NCI-H1694 treated with DMSO at 0.1 percent for 48 hours (cell line): ENCODE measurements around the gene FUOM.
A peak's percentile ranks its signal among the peaks of the same experiment; 100 is the strongest.
"Not testable (repeated sequence)": the region's sequence is repeated elsewhere in the genome, so short reads cannot be mapped to it uniquely, and the experiment has no call there.

Experiments used
- DNase-seq: peaks from one replicate; lab custom pipeline; 2025; lab: John Stamatoyannopoulos, UW

The FUOM gene

DNA sequence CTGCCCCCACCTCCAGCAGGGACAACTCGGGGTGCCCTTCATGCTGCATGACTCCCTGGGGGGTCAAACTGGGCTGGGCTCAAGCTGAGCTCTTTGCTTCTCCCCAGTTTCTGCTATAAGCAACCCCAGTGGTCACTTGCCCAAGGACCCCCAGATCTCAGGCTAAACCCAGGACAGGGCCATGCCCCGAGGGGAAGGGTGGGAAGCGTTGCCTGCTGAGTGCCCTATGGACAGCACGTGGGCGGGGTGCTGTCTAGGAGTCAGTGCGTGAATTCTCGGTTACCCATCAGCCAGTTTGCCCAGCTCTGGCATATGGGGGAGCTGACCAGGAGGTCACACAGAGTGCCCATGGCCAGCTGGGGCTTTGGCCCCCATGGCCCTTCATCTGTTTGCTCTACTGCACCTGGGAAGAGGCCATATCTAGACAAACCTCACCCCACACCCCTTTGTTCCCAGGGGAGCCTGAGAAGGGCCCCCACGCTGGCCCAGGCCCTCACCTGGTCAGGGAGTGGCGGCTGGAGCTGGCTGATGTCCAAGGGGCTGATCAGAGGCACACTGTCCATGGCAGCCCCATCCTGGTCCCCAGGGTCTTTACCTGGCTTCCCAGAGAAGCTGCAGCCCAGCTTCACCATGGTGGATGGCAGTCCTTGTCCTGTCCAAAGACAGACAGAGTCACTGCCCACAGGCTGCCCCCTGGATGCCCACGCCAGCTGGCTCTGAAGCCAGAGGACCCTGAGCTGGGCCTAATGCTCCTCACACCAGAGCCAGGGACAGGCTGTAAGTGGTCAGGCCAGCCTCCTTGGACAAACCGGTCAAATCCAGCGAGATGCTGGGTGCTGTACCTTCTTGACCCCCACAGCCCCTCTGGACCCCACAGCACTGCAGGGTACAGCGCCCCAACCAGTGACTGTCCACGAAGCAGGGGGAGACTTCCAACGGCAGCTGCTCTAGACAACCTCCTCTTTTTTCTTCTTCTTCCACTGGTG, 29.2 kb downstream of the FUOM start:
- no peak for DNase-seq

DNA sequence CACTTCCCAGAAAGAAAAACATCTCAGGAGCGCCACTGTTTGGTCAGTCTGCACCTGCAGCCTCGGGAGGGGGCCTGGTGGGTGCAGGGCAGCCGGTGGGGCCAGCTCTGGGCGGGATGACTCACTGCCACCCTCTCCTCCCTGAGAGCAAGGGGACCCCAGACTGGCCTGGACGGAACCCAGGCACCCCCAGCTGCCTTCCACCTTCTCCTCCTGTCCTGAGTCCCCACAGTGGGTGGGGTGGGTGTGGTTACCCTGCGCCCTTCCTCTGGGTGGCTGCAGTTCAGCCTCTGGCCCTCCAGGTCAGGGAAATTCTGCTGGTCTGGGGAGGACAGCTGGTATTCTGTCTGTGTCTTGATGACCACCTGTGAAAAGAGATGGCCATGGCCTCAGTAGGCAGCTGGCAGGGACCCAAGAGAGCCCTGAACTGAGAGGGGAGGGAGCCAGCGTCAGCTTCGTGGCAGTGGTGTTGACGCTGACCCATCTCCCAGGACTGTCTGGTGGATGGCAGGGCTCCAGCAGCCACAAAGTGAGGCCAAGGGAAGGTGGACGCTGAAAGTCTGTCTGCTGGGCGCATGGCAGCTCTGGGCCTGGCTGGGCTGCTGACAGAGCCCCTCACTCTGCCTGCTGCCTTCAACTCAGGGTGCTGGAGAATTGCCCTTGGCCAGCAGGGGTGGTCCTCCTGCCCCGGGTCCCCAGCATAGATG, 30.0 kb downstream of the FUOM start:
- no peak for DNase-seq

DNA sequence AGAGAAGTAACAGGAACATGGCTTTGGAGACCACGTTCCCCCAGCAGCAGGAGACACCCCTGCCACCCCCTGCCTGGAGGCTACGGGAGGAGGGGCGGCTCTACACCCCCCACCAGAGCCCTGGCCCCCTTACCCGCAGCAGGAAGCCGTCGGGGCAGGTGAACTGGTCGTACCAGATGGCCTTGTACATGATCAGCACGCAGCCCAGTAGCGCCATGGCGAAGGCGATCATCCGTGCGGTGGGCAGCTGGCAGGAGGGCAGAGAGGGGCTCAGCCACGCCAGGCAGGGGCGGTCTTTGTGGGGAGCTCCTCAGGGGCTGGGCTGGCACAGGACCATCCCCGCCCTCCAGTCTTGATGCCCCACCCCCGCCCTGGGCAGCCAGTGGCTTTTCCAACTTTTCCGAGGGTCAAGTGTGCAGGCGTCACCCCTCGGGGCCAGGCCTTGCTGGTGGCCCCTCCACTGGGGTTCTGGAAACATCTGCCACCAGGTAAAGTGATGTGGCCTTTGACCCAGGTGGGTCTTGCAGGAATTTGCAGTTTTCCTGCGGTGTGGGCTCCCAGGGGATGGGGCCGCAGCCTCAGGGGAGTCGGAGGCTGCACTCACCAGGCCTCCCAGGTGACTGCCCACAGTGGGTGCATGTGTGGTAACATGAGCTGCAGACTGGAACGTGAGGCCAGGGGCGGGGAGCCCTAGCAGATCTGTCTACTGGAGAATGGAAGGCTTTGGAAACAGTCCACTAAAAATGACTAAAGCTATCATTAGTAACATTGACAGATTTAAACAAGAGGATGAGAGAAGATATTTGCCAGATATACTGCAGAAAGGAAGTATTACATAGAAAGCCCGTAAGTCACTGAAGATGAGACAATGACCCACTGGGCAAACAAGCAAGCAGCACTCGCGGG, 30.8 kb downstream of the FUOM start:
- no peak for DNase-seq

DNA sequence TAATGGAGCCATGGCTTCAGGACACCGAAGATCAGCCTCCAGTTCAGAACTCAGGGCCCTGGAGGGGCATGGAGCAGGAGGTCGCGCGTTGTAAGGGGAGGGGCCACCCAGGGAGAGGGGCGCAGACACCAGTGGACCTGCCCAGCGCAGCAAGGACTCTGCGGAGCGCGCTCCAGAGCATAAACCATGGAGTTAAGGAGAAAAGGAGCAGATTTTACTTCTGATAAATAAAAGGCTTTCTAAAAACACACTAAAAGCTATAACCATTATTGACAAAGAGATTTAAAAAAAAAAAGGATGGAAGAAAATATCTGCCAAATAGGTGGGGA, 31.6 kb downstream of the FUOM start:
- no peak for DNase-seq

DNA sequence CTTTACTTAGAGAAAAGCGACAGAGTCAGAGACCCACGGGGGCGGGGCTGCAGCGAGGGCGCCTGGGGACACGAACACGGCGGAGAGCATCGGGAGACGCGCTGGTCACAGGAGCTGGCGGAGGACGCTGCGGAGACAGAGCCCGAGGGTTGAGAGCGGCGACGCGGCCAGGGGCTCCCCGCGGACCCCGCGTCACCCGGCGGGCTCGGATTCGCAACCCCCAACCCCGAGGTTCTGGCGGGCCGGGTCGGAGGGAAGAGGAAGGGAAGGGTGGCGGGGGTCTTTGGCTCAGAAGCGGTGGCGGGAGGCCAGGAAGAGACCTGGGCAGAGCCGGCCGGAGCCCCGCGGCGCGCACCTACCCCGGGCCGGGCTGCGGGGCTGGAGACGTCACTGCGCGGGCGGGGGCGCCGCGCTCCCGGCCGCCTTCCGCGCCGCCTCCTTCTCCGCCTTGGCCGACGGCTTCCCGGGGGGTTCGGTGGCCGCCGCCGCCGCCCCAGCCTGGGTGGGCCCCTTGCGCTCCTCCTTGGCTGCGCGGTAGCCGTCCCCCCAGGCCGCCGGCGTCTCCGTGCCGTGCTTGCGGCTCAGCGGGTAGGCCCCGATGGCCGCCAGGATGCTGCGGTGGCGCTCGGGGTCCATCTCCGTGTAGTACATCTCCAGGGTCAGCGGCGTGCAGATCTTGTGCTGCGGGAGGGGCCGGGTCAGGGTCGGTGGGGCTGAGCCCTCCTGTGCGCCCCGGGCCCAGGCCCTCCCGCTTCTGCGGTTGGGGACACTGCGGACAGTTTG, 32.2 kb downstream of the FUOM start:
- DNase-seq: no peak

DNA sequence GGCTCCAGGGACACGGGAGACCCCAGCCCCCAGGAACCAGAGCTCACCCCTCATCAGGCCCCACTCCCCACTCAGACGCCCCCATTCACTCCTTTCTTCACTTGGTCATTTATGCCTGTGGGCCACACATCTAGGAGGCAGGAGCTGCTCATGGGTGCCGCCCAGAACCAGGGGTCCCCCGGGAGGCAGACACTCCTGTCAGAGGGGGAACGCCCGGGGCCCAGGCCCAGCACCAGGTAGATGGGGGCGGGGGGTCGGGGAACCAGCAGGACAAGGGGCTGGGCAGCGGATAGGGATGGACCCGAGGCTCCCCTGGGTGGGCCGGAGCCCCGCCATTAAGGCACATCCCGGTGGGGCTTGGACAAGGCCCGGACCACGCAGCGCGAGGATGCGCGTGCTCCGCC, 33.0 kb downstream of the FUOM start:
- no peak for DNase-seq

DNA sequence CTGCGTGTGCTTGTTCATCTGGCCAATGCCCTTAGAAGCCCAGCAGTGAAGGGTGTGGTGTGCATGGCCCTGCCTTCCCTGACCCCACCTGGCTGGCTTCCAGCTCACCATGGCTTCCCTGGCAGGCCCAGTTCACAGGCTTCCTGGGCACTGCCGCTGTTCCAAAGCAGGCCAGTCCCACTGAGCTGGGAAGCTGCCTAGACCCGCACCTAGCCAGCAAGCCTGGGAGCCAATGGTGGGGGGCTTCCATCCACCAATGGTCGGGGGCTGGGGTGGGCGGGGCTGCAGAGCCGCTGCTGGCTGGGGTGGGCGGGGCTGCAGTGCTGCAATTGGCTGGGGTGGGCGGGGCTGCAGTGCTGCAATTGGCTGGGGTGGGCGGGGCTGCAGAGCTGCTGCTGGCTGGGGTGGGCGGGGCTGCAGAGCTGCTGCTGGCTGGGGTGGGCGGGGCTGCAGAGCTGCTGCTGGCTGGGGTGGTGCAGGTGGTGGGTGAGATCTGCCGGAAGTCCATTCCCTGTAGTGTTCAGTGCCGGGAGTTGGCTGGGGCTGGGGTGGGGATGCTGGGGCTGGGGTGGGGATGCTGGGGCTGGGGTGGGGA, 33.5 kb downstream of the FUOM start:
- DNase-seq: peak; percentile 20

DNA sequence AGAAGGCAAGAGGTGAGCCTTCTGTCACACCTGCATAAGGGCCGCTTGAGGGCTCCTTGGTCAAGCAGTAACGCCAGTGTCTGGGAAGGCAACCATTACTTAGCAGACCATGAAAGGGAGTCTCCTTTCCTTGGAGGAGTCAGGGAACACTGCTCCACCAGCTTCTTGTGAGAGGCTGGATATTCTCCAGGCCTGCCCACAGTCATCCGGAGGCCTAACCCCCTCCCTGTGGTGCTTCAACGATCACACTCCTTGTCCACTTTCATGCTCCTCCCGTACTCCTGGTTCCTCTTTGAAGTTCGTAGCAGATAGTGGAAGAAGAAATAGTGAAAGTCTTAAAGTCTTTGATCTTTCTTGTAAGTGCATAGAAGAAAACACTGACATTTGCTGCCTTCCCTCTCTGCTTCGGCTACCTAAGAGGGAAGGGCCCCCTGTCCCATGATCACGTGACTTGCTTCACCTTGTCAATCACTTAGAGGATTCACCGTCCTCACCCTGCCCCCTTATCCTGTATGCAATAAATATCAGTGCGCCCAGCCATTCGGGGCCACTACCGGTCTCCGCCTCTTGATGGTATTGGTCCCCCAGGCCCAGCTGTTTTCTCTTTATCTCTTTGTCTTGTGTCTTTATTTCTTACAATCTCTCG, 35.6 kb downstream of the FUOM start:
- DNase-seq: not testable (repeated sequence)

DNA sequence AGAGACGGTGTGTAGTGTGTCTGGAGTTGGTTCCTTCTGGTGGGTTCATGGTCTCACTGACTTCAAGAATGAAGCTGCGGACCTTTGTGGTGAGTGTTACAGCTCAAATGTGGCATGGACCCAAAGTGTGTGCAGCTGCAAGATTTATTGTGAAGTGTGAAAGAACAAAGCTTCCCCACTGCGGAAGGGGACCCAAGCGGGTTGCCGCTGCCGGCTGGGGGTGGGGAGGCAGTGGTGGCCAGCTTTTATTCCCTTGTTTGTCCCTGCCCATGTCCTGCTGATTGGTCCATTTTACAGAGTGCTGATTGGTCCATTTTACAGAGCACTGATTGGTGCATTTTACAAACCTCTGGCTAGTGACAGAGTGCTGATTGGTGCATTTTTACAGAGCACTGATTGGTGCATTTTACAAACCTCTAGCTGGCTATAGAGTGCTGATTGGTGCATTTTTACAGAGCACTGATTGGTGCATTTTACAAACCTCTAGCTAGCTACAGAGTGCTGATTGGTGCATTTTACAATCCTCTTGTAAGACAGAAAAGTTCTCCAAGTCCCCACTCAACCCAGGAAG, 36.9 kb downstream of the FUOM start:
- DNase-seq: not testable (repeated sequence)

DNA sequence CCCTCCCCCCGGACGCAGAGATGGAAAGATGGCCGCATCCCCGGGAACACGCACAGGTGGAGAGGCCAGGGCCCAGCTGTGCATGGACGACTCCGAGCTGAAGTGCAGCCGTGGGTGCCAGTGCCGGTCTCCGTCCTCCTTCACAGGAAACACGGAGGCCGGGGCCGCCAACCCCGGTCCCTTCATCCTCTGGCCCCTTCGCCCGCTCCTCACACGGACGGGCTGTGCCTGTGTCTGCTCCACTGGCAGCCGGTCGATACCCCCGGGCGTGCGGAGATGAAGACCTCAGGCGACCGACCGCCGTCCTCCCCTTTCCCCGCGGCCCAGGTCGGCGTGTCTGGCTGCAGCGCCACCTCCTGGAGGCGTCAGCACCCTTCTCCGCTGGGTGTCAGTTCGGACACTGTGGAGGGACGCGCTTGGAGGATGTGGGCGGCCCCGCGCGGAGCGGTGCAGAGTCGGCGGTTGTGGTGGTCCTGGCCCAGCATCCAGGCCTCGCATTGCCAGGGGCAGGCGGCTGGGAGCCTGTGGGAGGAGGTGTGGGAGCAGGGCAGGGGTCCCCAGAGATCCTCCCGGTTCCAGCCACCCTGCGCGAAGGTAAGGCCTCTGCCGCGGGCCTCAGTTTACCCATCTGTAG, 39.2 kb downstream of the FUOM start:
- no peak for DNase-seq

DNA sequence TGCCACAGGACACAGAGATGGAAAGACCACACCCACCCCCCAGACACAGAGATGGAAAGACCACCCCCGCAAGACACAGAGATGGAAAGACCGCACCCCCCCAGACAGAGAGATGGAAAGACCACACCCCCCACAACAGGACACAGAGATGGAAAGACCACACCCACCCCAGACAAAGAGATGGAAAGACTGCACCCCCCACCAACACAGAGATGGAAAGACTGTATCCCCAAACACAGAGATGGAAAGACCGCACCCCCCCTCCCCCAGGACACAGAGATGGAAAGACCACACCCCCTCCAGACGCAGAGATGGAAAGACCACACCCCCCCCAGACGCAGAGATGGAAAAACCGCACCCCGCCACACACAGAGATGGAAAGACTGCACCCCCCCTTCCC, 41.1 kb downstream of the FUOM start:
- DNase-seq: no peak

DNA sequence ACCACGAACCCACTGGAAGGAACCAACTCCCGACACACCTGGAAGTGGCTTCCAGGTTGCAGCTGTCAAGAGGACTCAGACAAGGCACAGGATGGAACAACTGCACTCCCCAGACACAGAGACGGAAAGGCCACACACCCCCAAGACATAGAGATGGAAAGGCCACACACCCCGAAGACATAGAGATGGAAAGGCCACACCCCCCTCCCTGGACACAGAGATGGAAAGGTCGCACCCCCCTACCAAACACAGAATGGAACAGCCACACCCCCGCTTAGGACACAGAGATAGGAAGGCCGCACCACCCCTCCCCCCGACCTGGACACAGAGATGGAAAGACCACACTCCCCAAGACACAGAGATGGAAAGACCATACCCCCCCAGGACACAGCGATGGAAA, 41.6 kb downstream of the FUOM start:
- no peak for DNase-seq

DNA sequence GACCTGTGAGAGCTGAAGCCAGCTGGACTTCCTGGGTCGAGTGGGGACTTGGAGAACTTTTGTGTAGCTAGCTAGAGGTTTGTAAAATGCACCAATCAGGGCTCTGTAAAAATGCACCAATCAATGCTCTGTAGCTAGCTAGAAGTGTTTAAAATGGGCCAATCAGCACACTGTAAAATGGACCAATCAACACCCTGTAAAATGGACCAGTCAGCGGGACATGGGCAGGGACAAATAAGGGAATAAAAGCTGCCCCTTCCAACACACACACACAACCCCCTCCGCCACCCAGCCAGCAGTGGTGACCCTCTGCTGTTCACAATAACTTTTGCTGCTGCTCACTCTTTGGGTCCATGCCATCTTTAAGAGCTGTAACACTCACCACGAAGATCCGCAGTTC, 42.0 kb downstream of the FUOM start:
- DNase-seq: no peak

DNA sequence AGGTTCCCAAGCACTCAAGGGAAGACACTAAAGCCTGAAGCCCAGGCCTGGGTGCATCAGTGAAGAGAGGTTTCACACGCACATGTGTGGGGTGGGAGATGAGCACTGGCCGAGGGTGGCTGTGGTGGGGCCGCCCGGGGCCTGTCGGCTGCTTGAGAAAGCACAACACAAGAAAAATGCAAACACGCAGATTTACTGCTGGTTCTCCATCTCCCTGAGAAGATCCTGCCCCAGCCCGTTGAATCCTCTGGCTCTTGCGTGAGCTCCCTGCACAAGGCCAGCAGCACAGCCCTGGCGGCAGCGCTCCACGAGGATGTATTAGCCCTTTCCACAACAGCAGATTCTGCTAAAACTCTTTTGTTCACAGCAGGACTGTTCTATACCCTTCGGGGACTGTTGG, 42.9 kb downstream of the FUOM start:
- DNase-seq: no peak

DNA sequence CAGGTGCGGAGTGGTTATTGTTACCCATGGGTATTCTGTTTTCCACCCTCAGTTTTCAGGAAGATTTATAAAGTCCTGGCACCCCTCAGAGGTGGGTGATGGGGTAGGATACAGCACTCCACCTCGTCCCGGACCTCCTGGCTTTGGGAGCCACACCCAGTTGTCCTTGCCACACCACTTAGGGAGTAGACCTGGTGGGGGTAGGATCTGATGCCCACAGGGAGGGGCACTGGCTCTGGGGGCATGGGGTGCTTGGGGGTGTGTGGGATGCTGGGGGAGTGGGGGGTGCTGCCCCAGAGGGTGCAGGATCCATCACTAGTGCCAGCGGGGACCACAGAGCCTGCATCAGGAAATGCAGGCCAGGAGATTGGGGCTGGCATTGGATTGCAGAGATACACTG, 44.6 kb downstream of the FUOM start:
- DNase-seq: no peak

DNA sequence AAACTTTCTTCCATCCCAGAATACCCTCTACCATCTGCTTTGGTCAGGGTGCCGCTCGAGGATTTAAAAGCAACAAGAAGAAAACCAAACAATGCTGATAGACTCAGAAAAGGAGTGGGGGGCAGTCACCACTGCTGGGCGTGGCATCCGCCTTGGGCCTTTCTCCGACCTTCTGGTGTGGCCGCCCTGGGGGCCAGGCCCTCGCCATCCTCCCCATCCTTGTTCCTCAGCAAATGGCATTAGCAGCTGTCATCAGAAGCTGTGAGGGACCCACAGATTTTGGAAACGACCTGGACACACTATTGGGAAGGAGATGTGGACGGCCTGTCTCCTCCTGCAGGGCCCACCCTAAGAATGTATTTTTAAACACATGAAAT, 45.1 kb downstream of the FUOM start:
- DNase-seq: no peak

DNA sequence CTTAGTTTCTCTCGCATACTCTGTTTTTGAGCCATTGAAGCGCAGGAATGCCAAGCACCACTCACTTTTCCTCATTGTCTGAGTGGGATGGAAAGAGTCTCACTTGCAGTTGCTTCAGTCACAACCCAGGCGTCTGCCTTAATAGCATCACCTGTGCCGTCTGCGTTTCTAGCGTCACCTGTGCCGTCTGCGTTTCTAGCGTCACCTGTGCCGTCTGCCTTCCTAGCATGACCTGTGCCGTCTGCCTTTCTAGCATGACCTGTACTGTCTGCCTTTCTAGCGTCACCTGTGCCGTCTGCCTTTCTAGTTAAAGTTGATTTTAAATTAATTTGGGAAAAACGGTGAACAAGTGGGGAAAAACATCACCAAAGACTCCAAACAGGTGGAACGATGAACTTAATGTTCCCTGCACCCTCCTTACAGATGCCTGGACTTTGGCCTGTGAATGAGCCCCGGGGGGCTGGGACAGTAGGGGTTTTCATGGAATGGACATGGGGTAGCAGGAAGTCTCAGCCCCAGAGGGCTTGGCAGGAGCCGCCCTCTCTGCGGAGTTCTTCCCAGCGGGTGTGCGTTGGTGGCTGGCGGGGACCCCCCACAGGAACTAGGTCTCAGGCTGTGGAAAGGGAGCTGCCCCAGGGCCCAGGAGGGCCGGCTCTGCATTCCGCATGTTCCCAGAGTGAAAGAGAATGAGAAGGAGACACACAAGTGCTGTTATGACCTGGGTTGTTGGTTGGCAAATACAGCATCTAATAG, 45.6 kb downstream of the FUOM start:
- no peak for DNase-seq

DNA sequence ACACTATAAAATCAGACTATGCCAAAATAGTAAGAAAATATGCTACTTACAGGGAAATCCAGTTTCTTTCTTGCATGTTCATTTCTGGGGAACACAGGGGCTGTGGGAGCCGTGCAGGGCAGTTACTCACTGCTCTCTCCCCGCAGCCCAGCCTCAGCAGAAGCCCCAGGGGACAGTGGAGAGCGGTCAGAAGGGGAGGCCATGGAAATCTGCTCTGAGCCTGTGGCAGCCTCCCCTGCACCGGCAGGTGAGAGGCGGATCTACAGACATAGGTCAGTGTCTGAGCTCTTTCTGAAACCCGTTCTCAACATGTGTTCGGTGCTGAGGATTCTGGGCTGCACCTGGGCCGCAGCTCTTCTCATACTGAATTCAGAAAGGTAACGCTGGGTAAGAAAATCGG, 46.2 kb downstream of the FUOM start:
- no peak for DNase-seq

DNA sequence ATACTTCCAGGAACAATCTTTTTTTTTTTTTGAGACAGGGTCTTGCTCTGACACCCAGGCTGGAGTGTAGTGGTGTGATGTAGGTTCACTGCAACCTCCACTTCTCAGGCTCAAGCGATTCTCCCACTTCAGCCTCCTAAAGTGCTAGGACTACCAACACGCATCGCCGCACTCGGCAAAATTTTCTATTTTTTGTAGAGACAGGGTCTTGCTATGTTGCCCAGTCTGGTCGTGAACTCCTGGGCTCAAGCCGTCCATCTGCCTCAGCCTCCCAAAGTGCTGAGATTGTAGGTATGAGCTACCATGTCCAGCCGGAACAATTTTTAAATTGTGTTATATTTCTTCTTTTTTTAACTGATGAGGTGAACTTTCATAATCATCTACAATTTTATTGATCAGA, 47.0 kb downstream of the FUOM start:
- no peak for DNase-seq
